DMS53 (cell line): ENCODE measurements around the gene SCD5.

ENCODE experiments used
- DNase-seq: peaks from one replicate; lab custom pipeline; 2025; lab: John Stamatoyannopoulos, UW

The SCD5 gene

GRCh38 chr4:82726596-82726995, 72.0 kb downstream of the SCD5 start:
- no peak for DNase-seq

DNA sequence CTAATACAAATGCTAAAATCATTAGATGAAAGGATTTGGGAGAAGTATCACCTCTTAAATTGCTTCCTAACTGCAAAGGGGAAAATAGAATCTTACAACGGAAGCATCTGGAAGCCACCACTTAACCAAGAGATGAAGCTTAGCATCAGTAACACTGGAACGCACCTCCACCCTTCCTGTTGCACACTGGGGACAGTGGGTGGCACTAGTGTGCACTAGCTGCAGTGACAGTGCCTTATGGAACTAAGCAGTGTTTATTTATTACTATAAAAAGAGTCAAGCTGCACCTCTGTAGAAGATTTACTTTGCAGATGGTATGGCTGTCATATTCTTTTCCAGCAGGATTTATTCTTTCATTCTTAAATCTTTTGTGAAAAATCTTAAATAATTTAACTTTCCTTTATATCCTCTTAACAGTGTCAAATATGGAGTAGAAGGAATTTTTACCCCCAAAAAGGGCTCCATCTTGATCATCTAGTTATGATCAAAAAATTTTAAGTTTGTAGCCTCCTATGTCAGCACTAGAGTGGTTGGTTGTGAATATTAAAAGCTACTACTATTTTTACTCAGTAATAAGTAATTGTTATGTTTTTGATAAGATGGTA, 76.7 kb downstream of the SCD5 start:
- peak; percentile 70 for DNase-seq

DNA sequence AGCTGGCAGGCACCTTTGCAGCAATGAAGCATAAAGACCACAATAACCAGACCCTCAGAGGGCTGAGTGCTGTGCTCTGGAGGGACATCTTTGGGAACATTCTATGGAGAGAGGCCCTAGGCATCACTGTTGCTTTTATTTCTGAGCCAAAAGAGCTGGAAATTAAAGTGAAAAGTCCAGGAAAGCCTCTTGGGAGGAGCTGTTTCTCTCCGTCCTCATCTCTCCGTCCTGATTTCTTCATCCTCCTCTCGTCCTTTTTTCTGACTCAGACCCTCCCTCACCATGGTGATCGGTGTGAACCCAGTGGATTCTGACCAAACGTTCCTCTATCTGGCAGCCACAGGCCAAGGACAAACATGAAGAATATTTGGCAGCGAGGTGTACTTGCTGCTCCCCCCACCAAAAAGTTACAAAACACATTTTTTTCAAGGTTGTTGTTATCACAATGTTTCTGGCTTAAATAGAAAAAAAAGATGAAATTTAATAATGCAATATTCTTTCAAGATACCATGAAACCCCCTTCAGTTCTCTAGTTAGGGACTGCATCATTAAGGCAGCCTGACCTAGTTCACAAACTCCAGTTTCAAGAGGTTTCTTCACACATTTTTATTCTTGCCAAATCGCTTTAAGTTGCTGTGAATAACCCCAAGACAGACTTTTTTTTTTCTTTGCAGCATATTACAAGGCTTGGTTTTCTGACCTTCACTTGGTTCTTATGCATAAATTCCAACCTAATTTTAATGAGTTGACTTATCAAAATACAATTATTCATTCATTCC, 80.2 kb downstream of the SCD5 start:
- no peak for DNase-seq

- peak; percentile 13 for DNase-seq
Observed at GRCh38 chr4:82715731-82716617, 82.6 kb downstream of the SCD5 start.

DNA sequence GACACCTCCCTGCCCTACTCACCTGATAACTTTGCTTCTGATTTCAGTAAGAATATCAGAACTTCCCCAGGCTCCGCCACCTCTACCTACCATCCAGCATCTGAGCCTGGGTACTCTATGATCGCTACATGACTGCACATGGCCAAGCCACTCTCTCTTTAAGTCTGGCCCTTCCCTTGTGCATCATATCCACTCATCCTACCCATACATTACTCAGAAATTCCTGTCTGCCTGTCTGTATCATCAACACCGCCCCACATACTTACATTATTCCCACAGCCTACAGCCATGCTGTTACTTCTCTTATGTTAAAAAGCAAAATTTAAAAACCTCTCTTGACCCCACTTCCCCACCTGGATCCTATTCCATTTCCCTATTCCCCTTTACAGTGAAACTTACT, 84.7 kb downstream of the SCD5 start:
- no peak for DNase-seq

- DNase-seq, result no peak
Observed at GRCh38 chr4:82712561-82712960, 86.0 kb downstream of the SCD5 start.

DNA sequence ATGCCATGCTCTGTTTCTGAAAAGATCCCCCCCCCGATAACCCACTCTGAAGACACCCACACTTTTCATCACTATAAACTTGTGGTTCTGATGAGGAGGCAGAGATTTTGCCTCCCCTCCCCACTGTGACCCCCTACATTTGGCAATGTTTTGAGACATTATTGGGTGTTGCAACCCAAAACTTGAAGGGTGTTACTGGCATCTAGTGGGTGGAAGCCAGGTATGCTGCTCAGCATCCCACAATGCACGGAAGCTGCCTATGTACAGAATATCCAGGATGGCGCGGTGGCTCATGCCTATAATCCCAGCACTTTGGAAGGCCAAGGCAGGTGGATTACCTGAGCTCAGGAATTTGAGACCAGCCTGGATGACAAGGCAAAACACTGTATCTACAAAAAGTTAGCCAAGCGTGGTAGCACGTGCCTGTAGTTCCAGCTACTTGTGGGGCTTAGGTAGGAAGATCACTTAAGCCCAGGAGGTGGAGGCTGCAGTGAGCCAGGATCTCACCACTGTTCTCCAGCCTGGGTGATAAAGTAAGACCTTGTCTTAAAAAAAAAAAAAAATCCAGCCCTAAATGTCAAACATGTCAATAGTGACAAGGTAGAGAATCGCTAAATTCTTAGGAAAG, 87.3 kb downstream of the SCD5 start:
- peak; percentile 13 for DNase-seq

- no peak for DNase-seq
Observed at GRCh38 chr4:82710197-82710929, 88.2 kb downstream of the SCD5 start.

DNA sequence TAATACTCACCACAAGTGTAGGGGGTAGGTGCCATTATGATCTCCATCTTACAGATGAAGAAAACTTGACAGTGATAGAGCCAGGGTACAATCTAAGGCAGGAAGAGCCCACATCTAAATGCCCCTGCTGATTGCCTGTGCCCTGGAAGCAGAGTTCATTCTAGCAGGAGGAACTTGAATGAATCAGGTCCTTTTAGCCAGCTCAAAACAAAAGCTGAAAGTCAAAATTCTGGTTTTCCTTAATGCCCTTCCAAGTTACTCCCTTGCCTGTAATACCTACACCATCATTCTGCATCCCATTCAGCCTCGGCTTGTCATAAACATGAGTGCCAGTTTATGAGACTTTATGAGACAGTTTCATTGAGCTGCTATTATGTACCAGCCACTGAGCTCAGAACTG, 89.6 kb downstream of the SCD5 start:
- DNase-seq, result no peak

GRCh38 chr4:82706349-82707000, 92.1 kb downstream of the SCD5 start:
- no peak for DNase-seq

DNA sequence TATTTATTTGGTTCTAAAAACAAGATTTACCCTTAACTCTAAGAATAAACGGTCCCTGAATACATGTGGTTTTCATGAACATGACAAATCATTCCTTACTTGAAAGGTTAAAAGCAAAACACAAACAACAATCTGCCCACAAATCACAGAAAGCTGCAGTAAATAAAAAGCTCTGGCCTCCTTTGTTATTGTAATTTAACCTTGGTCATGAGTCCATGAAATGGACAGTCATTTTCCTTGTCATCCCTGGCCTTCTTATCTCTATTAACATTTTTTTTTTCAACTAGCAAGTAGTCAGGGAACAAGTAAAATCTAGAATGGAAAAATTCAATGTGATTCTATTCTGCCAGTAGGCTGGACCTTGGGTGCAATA, 92.7 kb downstream of the SCD5 start:
- DNase-seq, result no peak

DNA sequence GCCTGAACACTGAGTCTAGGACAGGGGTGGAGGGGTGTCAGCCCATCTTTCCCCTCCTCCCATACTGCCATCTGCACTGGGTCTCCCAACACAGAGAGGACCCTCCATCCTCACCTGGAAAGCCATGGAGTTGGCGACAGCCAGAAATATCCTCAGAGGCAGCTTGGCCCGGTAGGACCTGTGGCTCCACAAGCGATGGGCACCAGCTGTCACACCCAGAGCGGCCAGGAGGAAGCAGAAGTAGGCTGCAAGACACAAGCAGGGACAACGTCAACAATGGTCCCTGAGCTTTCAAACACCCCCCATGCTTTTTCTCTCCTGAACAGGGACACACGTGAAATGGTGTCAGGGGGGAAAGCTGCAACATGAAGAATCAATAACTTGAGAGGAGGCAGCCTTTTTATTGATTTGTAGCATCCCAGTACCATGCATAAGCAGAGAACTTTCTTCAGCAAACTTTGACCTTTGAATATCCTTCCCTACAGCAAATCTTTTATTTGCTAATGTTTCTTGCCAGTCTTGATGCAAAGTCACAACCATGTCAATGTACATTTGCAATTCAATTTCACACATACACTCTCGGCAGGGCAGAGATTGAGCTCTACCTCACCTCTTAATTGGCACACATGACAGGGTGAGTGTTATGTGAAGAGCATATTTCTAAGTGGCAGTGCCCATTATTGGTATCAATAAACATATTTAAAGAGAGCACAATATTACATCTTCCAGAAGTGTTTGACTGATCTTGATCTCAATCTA, 93.2 kb downstream of the SCD5 start:
- no peak for DNase-seq

GRCh38 chr4:82704156-82704555, 94.4 kb downstream of the SCD5 start:
- DNase-seq, result no peak

DNA sequence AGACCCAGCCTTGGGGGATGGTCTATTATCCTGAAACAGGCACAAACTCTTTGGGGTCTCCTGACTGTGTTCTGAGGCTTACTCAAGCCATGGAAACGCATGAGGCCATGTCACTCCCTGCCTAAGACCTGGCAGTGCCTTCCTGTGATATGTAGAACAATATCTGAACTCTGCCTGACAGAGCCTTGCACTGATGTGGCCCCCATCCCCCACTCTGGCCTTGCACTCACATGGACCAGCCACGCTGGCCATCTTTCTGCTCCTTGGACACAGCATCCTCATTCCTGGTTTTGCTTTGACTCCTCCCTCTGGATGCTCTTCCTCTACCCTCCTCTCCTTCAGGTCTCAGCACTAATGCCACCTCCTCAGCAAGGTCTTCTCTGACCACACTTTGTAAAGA, 100.2 kb downstream of the SCD5 start:
- no peak for DNase-seq

GRCh38 chr4:82697561-82697960, 101.0 kb downstream of the SCD5 start:
- DNase-seq, result no peak

DNA sequence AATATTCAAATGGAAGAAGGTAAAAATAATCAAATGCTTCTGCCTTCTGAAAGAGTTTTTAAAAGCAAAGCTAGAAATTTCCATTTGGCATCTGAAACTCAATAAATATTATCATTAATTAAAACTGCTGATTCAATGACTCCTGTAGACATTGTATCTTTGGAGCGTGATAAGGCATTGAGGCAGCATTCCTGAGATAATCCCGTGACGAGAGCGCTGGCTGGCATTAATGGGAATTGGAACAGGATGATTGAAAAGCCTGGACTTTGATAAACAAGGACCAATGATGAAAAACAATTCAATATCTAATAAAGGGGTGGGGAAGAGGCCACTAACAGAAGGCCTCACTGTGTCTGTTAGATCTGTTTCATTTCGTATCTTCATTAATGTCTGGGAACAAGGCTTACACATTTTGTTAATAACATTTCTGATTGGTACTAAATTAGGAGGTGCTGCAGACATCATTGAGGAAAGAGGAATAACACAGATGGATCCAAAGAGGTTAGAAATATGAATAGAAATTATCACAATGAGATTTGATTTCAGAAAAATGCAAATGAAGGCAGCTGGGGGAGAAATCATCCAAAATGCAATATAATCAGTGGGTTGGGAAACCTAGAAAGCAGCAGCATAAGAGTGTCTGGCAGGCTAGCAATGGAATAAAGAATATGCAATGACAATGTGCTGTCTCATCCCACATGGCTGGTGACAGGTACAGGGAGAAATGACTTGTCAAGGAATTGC, 102.3 kb downstream of the SCD5 start:
- DNase-seq, result no peak

DNA sequence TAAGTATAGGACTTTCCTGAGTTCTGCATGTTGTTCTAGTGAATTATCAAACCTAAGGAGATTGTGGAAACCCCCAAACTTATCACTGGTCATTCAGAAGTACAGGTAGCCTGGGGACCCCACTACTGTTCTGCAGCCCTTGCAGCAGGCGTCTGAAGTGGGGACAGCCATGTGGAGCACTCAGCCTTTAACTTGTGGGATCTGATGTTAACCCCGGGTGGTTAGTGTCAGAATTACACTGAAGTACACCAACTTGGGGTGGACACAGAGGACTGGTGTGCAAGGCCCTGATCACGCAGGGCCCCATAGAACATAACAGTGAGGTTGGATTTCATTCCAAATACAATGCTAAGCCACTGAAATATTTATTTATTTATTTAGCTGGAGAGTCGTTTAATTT, 103.7 kb downstream of the SCD5 start:
- DNase-seq, result no peak

DNA sequence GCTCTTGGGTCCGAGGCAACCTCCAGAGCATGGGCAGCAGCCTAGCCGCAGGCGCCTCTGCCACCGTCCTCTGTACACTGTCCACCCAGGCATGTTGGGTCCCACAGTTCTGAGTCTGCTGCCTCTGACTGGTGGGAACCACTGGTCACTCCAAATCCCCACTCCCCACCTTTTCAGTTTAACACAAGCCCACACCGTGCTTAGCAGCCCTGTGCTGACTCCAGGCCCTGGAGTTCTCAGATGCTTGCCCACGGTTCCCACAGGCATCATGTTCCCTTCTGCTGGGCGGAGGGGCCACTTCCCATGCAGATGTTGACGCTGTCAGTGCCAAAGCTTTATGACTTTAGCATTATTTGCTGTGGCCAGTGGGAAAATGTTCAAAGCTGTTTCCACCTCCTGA, 104.5 kb downstream of the SCD5 start:
- DNase-seq, result no peak

DNA sequence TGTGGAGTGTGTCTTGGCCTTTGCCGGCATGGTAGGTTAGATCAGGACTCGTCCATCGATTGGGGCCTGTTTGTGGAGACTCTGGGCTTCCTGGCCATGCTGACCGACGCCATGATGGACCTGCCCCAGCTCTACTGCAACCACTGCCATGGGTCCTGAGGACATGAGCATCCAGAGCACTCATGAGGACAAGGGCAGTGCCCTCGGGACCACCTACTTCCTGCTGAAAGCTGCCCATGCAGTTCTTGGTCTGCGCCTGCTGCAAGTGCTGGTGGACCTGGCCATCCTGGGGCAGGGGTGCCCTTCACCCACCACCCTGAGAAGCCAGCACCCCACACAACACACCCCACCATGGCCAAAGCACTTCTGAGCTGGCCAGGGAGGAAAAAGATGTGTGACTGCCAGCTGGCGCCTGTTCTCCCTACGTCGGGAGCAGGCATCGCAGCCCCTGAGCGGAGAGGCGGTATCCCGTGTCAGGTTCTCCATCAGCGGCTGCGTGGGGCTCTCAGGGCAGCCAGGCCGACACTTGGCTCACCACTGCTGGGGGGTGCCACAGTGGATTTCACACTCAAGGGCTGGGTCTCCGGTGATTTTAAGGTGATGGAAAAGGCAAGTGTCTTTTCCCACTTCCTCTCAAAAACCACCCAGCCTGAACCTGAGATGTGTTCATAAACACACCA, 106.4 kb downstream of the SCD5 start:
- no peak for DNase-seq
